ENCODE measurements around the gene NCS1.
A peak's percentile ranks its signal among the peaks of the same experiment; 100 is the strongest.
"Not testable (repeated sequence)": the region's sequence is repeated elsewhere in the genome, so short reads cannot be mapped to it uniquely, and the experiment has no call there.

NCS1 gene

DNA sequence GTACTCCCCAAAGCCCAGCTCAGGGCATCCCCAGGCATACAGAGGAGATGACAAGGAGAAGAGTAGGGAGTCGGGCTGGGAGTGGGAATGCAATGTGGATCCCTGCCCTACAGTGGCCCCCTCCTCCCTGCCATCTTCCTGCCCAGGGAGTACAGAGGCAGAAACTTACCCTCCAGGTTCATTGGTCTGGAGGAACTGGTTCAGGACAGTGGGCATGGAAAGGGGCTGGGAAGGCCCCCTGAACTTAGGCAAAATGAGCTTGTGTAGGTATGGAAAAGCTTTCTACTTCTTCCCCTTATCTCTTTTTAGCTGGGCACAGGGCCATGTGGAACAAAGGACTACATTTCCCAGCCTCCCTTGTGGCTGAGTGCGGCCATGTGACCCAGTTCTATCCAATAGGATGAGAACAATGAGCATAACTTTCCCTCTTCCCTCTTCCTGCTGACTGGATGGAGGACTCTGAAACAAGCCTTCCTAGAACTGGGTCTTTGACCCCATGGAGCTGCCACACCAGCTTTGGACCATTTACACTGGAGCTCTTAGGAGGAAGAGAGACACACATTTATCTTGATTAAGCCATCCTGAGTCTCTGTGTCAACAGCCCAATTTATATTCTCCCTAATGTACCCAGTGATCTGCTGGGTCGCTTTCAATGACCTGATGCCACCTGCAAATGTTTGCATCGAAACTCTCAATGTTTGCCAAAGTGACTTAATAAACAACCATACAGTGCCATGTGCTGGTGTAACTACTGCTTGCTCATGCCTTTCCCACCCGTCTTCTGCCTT lies 68.4 kb downstream of the NCS1 start:
- DNase-seq (ENCODE audit: low read depth), result no peak

DNA sequence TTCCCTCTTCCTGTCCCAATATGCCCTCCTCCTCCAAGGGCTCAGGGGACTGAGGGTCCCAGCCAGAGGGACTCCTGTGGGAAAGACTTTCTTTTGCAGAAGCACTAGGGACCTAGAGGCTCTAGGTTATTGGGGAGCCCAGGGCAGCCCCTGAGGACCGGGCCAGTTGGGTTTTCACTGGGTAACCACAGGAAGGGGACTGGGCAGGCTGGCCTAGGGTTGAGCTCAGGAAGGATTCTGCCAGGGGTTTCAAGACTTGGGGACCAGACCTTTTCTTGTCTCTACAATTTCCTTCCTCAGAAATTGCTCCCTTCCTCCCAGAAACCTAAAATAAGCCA lies 69.0 kb downstream of the NCS1 start:
- no peak for DNase-seq (ENCODE audit: low read depth)

DNA sequence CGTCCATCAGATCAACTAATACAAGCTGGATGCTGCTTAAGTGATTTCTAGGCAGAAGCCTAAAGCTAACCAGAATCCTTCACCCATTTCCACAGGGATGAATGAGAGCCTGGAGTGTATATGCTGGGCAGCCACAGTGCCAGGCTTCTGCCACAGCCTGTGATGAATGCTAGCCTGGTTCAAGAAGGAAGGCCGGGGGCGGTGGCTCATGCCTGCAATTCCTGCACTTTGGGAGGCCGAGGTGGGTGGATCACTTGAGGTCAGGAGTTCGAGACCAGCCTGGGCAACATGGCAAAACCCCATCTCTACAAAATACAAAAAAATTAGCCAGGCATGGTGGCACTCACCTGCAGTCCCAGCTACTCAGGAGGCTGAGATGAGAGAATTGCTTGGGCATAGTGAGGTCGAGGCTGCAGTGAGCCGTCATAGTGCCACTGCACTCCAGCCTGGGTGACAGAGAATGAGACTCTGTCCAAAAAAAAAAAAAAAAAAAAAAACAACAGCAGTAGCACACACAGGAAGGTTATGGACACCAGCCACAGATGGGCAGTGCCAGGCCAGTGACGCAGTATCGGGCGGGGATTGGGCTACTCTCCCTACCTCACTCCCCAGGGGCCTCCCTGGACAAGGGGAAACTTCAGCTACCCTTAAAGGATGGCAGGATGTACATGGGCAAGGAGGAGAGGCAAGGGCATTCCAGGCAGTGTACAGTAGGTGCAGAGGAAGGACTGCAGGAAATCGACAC lies 70.2 kb downstream of the NCS1 start:
- no peak for DNase-seq (ENCODE audit: low read depth)

DNA sequence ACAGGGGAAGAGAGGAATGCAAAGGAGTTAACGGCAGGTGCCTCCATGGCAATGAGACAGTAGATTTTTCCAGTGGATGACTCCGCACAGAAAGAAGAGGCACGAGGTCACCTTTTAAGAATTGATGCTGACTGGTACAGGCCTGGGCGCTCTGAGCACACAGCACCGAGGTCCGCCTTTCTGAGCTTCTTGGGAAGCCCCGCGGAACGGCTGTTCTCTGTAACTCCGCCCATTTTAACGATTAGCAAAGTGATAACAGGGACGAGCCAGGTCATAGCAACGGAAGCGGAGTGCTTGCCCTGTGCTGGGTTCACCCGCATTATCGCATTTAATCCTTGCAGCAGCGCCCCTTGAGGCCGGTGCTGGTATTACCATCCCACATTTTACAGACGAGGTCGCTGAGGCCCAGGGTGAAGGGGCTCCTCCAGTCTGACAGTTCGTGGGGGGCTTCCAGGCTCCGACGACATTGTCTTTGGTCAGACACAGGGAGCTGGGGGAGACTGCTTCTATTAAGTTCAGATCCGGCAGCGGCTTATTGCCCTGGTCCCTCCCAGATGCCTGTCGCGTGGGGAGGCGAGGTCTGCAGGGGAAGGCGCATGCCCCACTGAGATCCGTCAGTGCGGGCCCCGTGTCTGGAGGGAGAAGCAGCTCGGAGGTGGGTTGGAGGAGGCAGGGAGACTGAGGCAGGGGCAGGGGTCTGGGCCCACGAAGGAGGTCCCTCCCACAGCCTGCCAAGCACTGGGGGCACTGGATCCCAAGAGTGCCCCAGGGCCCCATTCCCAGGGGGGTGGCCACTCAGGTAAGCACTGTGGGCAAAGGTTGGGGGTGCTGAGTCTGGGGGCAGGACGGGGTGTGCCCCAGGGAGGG lies 71.0 kb downstream of the NCS1 start:
- peak; percentile 59 for DNase-seq (ENCODE audit: low read depth)

DNA sequence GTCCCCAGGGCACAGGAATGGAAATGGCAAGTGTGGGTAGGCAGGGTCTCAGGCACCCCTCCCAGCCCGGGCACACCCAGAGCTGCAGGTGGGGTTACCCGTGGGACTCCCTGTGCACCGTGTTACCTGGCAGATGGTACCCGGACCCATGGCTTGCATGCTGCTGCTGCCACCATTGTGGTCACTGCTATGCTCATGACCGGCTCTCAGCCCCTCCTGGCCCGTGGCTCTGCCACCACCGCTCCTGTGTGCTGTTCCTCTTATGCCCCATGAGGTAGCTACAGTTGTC lies 71.6 kb downstream of the NCS1 start:
- DNase-seq (ENCODE audit: low read depth), result no peak

DNA sequence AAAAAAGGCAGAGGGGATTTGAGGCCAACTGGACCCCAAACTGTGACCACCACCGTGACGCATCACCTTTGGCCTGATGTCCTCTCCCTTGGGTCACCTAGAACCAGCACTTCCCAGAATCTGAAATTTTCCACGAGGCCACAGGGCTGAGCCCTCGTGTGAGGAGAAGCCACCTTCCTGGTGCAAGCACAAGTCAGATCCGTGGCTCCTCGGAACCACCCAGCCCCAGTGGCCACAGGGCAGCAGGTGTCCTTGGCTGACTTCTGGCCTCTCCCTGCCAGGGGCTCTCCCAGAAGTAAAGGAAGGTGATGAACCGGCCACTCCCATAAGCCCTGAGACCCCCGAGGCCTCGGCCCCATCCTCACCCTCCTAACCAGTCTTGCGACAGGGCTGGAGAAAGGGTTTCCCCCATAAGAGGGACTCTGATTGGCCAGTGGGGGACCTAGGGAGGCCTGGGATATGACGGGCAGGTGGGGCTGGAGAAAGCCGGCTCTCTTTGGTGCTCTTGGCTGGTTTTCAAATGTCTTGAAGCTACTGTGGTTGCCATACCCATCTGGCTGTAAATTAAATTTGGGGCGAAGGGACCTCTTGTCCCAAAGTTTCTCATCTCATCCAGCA lies 72.5 kb downstream of the NCS1 start:
- DNase-seq (ENCODE audit: low read depth), result no peak

DNA sequence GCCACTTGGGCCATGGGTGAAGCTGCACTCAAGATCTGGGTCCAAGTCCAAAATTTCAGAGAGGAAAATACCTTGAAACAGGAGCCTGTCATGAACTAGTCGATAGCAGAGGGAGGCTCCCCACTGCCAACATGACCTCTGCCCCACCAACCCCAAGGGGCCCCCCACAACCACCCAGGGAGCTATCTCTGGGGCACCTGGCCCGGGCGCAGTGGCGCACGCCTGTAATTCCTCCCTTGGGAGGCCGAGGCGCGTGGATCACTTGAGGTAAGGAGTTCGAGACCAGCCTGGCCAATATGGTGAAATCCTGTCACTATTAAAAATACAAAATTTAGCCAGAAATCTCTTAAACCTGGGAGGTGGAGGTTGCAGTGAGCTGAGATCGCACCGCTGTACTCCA lies 73.3 kb downstream of the NCS1 start:
- no peak for DNase-seq (ENCODE audit: low read depth)

DNA sequence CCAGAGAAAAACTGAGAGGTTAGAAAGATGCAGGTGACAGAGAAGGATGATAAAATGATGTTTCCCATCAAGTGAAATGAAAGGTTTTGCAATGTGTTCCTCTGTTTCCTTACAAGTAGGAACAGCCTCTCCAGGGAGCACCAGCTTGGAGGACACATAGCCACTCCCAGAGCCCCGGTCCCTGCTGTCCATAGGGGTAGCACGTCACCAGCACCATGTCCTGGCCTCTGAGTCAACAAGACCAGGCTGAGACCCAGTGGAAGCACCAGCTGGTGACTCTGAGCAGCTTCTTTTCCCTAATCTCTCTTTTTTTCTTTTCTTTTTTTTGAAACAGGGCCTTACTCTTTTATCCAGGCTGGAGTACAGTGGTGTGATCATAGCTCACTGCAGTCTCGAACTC lies 73.9 kb downstream of the NCS1 start:
- no peak for DNase-seq (ENCODE audit: low read depth)

DNA sequence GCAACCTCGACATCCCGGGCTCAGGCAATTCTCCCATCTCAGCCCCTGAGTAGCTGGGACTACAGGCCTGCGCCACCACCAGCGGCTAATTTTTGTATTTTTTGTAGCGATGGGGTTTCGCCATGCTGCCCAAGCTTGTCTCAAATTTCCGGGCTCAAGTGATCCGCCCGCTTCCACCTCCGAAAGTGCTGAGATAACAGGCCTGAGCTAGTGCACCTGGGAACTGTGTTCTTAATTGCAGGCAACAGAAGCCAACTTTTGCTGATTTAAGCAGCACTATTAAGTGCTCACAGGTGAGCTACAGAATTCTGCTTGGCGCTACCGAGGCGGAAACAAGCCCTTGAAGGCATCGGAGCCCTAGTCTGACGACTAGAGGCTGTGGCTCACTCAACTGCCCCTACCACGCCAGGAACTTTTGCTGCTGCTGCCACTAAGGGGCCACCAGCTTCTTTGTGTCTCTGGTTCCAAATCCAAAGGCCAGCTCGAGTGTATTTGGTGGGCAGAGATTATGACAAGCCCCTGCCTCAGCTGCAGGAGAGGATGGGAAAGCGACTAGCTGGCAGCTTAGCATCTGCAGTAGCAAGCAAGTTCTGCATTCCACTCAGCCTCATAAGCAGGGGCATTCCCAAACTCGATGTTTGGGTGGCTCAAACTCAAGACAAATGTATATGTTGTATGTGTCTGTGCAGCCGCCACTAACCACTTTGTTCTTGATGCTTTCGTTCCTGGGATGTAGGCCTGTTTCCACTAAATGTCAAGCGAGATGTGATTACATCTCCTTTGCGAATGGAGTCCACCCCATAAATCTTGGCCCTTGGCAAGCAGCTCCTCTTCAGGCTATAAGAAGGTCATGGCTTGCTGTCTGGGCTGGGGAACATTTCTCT lies 82.8 kb downstream of the NCS1 start:
- no peak for DNase-seq (ENCODE audit: low read depth)

DNA sequence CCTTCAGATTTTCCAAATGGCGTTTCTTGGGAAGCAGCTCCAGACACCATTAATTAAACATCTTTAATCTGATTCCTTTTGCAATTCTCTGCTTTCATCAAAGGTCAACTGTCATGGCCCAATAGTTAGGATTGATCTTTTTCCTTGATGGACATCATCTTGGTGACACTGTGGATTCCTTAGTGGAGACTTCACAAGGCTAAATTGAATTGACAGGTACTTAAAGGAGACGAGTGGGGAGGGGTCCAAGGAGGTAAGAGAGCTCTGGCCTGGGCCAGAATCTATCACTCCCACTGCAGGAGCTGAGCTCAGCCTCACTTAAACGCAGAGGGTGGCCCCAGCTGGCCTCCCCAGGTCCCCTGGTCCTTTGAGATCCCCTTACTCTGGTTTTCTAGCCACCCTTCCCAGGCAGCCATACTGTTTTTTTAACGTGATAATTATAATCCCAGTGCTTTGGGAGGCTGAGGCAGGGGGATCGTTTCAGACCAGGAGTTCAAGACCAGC lies 83.5 kb downstream of the NCS1 start:
- DNase-seq (ENCODE audit: low read depth), result no peak

DNA sequence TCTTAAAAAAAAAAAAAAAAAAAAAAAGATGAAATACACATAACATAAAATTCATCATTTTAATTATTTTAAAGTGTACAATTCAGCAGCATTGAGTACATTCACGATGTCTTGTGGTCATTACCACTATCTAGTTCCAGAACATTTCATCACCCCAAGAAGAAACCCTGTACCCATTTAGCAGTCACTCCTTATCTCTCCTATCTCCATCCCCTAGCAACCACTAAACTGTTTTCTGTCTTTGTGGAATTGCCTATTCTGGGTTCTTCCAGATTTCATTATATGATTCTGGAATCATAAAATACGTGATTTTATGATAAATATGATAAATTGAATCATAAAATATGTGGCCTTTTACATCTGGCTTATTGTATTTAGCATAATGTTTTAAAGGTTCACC lies 84.4 kb downstream of the NCS1 start:
- DNase-seq (ENCODE audit: low read depth), result no peak

DNA sequence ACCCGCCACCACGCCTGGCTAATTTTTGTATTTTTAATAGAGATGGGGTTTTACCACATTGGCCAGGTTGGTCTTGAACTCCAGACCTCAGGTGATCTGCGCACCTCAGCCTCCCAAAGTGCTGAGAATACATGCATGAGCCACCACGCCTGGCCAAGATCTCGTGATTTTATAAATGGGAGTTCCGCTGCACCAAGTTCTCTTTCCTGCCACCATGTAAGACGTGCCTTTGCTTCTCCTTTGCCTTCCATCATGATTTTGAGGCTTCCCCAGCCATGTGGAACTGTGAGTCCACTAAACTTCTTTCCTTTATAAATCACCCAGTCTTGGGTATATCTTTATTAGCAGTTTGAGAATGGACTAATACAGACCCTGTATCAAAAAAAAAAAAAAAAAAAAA lies 85.9 kb downstream of the NCS1 start:
- not testable (repeated sequence) for DNase-seq (ENCODE audit: low read depth)

DNA sequence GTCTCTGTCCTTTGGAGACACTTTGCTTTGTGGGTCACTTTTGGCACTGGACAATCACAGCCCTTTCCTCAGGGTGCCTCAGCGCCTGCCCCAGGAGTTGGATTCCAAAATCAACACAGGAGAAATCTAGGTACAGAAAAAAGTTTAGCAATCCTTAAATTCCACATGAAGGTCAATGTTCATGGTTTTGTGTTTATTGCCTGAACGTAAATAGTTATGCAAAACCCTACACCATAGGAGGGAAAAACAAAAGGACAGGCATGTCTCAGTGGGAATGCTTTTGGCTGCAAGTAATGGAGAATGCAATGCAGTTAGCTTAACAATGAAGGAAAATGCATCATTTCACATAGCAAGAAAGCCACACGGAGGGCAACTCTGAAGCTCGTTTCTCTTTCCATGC lies 86.8 kb downstream of the NCS1 start:
- no peak for DNase-seq (ENCODE audit: low read depth)

DNA sequence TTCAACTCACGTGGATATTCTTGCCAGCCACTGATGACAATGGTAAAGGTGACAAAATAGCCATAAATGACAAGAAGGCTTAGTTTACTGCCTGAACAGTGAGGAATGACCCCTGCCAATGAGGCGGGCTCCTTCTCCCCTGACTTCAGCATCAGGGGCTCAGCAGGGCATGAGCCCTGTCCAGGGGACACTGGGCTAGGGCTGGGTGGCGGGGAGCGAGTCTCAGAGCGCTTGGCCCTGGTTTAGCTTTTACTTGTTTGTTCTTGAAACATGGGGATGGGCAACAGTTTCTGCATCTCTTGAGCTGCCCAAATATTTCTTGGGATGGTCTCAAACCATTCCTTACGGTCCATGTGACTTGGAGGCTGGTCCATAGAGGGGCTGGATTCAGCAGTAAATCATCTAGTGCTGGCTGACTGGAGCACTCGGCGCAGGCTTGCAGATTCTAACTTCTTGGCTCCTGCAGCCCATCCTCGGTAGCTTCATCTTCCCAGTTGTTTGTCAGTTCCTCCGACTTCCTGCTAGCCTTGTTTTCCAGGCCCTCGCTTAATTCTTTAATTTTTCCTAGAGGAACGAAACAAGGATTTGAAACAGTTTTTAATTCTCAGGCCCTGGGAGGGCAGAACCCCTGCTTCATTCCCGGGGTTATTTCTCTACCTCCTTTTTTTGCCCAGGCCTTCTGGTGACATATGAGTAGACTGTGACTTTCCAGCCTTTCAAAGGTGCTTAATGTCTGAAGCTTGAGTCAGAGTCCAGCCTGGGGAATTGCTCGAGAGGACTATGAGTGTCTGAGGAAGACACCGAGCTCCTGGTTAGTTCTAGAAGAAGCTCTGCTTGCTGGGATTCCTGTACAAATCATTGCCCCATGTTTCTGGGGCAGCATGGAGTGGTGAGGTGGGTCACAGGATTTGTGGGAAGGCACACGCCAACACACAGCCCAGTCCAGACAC lies 88.9 kb downstream of the NCS1 start:
- DNase-seq (ENCODE audit: low read depth), result no peak

DNA sequence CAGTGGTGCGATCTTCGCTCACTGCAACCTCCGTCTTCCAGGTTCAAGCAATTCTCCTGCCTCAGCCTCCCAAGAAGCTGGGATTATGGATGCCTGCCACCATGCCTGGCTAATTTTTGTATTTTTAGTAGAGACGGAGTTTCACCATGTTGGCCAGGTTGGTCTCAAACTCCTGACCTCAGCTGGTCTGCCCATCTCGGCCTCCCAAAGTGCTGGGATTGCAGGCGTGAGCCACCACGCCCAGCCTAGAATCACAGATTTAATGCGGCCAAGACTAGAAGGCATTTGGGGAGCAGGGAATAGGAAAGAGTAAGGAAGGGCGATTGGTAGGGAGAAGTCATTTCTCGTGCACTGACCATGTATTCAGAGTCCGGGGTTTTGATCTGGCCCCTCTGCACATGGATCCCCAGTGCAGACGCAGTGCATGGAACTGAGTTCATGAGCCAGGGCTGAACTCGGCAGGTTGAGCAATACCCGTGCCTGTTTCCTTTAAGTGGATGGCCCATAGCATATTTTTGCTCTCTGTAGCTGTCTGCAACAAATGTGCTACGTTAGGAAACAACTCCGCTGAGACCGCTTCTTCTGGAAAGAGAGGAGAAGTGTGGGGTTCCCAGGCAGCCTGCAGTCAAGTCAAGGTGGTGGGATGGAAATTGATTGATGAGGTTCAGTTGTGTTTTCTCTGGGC lies 90.0 kb downstream of the NCS1 start:
- DNase-seq (ENCODE audit: low read depth), result no peak

DNA sequence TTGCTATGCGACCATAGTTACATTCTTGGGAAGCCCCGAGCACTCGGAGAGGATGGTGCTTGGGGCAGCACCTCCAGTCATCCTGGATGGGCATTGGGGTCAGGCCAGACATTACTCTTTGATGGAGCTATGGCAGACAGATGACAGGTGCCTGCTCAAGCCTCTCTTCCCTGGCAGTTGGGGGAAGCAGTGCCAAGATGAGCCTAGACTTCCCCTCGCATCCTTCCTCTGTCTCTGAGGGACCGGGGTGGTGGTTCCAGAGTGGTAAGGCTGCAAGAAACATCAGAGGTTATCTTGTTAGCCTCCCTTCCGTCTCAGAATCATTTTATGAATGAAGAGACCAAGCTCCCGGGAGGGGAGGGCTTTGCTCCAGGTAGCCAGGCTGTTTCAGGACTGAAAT lies 90.6 kb downstream of the NCS1 start:
- no peak for DNase-seq (ENCODE audit: low read depth)

DNA sequence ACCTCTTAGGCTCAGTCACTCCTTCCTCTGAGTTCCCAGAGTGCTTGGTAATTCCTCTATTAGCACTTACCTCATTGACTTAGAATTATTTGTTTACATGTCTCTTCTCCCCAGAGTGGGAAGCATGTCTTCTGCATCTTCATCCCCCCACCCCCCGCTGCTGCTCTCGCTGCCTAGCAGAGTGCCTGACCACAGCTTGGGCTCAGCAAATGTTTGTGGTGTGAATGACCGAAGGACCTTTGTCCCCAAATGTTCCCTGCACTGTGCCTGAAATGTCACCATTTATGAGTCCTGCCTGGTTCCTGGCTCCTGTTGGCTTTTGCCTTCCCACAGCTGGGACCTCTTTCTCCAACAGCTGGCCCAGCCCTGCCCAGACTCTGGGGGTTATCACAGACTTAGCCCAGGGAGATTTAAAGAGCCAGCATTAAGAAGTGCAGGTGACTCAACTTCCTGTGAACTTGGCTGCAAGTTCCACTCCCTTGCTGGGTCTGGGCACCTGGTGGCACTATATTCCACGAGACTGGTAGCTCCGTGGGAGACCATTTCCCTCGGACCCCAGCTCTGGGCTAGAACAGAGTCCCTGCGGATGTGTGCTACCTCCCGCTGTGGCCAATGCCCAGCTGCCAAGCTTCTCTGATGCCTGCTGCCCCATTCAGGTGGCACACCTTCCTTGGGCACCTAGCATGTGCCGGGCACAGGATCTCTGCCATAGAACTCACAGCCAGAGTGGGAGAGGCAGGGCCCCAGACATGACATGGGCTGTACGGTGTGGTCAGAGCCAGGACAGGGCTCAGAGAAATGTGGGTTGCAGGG lies 91.6 kb downstream of the NCS1 start:
- no peak for DNase-seq (ENCODE audit: low read depth)

DNA sequence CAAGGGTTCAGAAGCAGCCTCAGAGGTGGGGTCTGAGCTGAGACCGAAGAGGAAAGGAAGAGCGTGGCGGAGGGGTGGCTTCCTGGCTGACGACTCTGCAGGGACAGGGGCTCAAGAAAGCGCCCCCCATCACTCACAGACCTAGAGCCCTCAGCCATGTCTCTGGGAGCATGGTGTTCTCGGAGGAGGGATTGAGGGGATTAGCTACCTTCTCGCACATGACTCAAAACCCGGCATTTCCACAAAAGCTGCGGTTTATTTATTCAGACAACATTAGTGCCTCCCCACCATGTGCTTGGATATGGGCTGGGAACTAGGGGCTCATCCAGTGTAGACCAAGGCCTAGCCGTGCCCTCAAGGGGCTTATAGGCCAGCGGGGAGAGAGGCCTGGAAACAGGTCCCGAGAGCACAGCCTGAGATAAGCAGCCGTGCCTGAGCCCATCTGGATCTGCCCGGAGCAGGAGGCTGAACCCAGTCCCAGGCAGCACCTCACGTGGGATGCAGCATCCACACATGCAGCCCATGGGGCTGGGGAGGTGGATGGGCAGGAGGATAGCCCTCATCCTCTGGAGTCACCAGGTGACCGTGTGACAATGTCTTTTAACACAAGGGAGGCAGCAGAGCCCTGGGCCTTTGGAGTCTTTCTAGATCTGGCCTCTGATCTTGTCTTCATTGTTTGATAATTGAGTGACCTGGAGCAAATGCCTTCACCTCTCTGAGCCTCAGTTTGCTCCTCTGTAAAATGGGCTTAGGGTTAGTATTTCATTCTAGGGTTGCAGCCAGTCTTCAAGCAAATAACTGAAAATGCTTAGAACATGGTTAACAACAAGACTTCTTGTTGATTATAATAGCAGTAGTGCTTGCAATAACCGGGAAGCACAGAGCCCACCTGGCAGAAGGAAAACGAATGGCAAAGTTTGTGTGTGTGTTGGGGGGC lies 92.5 kb downstream of the NCS1 start:
- DNase-seq (ENCODE audit: low read depth), result no peak
